ENCODE measurements around the gene PIGQ.
"Not testable (repeated sequence)": the region's sequence is repeated elsewhere in the genome, so short reads cannot be mapped to it uniquely, and the experiment has no call there.

Gene PIGQ

DNA sequence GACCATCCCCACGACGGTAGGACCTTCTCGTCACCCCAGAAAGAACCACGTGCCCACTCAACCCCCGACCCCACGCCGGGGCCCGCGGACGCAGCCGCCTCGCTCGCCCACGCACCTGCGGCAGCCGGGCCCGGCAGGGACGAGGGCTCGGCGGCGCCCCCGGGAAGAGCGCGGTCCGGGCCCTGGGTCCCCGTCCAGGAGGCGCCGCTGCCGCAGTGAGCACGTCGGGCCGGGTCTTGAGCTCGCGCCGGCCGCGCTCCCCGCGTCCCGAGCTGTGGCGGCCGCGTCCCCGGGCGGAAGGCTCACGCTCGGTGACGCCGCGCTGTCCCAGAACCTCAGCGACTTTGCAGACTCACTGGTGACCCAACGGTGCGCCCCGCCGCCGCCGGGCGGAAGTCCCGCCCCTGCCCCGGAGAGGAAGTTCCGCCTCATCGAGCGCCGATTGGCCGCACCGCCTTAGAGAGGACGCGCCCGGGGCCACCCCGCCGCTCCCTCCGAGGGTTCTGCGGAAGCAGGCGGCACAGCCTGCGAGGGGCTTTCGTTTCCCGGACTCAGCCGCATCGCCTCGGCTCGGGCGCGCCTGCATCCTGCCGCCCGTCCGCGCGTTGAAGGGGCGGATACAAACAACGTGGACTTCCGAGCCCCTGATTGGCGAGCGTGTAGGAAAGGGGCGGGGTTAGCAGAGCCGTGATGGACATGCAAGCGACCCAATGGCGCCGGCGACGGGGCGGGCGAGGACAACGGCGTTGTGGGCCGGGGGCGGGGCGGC lies 19.3 kb downstream of the PIGQ start:
- ATAC-seq: peak; percentile 70 to 74

DNA sequence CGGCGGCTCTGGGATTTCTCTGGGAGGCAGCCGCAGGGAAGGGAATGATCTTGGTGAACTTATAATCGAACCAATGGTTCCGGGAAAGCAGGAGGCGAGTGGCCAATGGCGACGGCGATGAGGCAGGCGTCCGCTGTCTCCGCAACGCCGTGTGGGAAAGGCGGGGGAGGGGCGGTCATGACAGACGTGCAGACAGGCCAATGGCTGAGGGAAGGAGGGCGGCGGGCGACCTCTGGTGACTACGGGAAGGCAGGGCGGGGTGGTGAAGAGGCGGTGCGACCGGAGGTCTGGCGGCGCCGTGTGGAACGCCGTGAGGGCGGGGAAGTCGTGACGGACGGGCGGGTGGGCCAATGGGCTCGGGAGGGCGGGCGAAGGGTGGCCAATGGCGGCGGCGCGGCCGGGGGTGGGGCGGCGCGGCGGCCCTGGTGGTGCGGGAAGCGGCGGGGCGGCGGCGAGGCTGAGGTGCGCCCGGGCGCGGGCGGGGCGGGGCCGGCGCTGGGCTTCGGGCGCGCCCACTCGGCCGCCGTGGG lies 20.0 kb downstream of the PIGQ start, which contains the start of gene RAB40C:
Gene RAB40C, plus strand, starts transcription at position 409 of the 530 bp plus-strand sequence. CDS start 226 bp downstream, outside the sequence.
- peak; percentile 84 to 85 for ATAC-seq

DNA sequence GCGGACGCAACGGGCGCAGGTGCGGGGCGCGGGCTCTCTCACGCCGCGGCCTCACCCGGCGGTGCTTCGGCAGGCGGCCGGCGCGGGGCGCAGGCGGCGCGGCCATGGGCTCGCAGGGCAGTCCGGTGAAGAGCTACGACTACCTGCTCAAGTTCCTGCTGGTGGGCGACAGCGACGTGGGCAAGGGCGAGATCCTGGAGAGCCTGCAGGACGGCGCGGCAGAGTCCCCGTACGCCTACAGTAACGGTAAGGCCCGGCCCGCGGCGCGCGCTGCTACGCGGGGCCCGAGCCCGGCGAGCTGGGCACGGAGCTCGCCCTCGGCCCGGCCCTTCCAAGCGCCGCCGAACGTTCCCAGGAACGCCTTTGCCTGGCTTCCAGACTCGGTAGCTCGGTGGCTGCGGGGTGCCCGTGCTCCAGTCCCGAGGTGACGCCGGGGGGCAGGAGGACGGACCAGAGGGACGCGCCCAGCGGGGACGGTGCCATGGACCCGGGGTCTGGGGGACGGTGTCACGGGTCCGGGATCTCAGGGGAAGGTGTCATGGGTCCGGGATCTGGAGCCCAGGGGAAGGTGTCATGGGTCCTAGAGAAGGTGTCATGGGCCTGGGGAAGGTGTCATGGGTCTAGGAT lies 20.5 kb downstream of the PIGQ start:
- ATAC-seq: no peak

DNA sequence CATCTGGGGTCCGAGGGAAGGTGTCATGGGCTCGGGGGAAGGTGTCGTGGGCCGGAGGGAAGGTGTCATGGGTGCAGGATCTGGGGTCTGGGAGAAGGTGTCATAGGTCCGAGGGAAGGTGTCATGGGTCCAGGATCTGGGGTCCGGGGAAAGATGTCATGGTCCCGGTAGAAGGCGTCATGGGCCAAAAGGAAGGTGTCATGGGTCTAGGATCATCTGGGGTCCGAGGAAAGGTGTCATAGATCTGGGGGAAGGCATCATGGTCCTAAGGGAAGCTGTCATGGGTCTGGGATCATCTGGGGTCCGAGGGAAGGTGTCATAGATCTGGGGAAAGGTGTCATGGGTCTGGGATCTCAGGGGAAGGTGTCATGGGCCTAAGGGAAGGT lies 21.0 kb downstream of the PIGQ start:
- ATAC-seq: no peak

DNA sequence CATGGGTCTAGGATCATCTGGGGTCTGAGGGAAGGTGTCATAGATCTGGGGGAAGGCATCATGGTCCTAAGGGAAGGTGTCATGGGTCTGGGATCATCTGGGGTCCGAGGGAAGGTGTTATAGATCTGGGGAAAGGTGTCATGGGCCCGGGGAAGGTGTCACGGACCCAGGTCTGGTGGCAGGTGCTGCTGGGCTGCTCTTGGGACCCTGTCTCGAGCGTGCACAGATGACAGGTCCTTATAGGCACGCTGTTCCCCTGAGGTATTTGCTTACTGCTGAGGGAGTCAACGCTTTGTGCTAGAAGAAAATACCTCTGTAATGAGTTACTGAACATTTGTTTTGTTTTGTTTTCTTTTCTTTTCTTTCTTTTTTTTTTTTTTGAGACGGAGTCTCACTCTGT lies 21.5 kb downstream of the PIGQ start:
- ATAC-seq: no peak

DNA sequence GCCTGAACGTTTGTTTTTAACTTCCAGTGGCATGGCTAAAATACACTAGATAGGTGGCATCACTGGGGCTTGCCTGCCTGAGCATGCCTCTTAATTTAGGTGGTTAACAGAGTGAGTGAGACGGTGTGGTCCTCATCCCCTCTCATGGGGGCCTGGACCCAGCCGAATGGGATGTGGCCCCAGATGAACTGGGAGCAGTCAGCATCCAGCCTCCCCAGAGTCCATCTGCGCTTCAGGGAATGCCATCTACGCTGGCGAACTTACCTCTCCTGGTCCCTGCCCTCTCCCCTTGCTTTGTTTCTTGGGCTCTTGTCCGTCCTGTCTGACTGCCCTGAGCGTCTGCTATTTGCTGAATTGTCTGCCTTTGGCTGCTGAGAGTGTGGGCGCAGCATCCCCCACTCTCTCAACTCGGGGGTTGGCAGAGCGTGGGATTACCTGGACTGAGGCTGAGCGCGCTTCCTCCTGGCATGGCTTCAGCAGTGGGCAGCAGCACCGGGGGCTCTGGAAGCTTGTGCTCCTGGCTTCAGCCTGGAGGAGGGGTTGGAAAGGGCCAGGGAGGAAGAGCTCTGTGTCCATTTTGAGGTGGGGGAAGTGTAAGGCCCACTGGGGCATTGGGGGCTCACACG lies 22.2 kb downstream of the PIGQ start:
- no peak for ATAC-seq

DNA sequence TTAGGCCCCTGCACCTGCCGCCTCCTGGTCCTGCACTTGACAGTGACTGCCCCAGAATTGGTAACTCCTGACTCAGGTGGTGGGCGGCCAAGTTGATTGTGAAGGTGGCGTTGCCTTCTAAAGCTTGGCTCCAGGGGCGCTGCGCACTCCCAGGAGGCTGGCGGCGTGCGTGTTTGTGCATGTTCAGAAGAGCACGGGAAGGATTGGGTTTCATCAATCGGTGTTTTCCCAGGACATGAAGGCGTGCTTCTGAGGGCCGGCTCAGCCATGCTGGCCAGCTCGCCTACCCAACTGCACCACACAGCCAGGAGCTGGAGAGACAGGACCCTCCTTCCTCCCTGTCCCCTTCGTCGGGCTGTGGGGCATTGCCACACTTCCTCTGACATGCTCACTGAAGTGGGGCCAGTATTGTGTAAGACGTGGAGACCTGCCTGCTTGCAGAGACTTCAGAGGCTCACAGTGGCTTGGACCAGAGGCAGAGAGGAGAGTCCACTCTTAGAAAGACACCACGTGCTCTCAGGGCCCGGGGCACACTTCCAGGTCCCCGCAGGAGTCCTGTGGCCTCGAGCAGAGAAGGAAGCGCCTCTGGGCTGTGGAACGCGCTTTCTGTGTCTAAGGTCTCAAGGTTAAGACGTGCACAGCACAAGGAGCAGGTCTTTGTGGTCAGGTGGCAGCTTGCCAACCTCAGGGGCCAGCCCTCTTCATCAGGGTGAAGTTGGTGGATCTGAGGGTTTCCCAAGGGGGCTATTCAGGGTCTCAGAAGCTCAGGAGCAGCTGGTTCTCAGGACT lies 22.9 kb downstream of the PIGQ start:
- ATAC-seq: no peak

DNA sequence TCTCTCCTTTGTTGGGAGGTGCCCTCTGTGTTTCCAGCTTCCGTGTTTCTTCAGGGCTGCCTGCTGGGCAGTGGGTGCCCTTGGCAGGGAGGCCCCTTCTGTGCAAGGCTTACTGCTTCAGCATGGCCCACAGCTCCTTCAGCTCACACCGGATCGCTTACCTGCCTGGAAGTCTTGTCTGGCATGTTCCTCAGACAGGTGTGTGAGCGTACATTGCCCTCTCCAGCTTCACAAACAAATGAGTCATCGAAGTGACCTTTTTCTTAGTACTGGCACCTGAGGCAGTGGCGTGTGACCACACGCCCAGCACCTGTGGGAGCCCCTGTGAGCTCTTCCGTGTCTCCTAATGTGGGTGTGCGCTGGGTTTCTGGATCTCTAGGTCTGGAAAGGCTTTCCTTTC lies 23.6 kb downstream of the PIGQ start:
- ATAC-seq: no peak

DNA sequence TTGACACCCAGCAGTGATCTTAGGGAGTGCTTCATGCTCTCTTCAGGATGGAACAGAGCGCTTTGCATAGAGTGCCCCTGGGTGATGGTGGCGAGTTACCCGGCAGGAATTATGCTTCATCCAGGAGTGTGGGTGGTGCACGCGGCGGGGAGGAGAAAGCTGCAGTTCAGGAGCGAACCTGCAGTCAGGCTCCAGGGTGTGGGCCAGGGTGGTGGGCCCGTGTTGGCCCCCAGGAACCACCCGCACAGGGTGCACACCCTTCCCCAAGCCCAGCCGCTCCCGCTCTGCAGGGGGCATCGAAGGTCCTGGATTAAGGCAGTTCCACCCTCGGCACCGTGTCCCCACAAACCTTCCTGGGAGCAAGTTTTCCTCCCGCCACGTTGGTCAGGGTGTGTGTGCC lies 24.0 kb downstream of the PIGQ start:
- no peak for ATAC-seq

DNA sequence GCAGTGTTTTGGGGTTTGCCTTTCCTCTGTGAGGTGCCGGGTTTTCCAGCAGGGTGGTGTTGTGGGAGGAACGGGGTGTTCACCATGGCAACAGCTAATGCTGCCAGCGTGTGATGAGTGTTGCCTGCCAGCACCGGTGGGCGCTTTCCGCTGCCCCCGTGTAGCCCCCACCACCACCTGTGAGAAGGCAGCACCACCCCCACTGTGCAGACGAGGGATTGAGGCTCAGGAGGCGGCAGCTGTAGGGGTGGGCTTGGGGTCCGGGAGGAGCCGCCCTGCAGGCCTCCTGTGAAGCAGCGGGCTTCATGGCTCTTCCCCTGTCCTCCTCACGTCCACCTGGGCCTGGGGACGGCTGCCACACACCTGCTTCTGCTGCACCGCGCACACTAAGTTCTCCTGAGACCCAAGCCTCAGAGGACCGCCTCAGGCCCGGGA lies 25.3 kb downstream of the PIGQ start:
- ATAC-seq: no peak

DNA sequence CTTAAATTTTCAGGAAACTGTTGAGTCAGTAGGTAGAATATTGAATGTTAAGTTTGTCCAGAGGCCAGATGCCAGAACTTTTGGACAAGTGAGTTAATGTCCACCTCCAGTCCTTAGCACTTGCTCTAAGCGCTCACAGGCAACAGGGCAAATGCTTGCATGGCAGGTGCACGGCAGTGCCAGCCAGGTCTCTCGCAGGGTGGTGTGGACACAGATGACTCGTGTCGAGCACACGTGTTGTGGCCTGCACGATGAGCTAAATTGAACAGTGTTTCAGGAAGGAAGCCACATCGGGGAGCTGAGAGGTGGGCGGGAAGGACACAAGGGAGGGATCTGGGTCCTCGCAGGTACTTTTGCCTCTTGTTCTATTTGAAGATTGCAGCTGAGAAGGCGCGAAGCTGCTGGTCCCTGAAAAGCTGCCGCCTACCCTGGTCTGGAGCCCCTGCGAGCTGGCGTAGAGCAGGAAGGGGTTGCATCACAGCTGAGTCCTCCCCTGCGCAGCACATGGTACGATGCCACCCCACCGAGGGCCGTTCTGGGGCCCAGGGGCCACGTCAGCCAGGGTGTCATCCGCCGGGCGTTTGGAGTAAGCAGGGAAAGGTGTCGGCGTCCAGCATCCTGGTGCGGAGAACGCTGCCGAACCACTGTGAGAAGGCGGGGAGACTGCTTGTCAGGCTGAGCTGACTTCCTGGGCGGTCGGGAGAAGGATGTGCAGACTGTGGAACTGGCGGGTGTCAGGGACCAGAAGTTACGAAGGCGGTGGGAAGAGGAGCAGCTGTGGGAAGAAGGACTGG lies 26.4 kb downstream of the PIGQ start:
- ATAC-seq: no peak

DNA sequence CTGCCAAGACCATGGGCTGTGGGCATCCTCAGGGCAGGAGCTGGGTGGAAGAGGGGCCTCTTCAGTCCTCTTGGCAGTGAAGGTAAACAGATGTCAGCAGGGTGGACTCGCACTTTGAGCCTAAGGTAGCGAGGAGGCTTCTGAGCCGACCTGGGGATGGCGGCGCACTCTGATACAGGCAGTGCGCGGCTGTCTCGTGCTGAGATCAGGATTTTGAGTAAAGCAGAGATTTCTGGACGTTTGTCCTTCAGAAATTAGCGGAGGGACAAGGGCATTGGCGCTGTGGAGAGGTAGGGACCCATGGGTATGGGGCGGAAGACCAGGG lies 26.9 kb downstream of the PIGQ start:
- ATAC-seq: no peak

DNA sequence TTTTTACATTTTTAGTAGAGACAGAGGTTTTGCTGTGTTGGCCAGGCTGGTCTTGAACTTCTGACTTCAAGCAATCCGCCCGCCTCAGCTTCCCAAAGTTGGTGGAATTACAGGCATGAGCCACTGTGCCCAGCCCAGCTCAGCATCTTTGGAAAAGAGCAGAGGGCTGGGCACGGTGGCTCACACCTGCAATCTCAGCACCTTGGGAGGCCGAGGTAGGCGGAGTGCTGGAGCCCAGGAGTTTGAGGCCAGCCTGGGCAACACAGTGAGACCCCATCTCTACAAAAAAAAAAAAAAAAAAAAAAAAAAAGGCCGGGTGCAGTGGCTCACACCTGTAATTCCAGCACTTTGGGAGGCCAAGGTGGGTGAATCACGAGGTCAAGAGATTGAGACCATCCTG lies 27.9 kb downstream of the PIGQ start:
- not testable (repeated sequence) for ATAC-seq

DNA sequence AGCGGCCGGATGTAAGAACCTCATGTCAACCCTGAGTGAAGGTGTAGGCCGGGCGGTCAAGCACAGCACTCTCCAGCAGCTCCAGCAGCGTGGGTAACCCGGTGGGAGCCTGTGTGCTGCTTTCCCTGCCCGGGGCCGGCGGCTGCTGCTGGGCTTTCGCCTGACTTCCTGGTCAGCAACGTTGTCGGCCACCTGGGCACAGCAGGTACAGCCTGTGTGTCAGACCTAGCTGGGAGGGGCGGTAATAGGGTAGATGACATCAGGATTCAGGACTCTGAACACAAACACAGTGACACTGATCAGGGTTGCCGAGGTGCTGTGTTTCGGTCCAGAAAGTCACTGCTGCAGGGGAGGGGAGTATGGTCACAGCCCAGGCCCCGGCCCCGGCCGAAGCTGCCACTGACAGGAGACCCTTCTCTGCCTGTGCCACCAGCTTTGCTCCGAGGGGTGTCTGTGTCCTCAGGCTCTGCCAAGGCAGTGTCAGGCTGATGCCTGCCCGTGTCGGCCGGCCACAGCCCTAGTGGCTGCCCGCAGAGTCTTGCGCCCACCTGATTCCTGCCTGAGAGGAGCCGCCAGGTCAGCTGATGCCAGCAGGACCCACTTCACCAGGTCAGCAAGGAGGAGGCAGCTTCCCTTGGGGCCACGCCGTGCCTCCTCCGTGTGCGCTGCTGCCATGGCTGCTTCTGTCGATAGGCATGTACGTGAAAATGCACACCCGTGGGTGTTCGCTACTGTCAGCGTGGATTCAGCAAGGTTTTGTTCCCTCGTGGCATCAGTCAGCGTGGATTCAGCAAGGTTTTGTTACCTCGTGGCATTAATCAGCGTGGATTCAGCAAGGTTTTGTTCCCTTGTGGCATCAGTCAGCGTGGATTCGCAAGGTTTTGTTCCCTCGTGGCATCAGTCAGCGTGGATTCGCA lies 29.3 kb downstream of the PIGQ start:
- ATAC-seq: no peak

DNA sequence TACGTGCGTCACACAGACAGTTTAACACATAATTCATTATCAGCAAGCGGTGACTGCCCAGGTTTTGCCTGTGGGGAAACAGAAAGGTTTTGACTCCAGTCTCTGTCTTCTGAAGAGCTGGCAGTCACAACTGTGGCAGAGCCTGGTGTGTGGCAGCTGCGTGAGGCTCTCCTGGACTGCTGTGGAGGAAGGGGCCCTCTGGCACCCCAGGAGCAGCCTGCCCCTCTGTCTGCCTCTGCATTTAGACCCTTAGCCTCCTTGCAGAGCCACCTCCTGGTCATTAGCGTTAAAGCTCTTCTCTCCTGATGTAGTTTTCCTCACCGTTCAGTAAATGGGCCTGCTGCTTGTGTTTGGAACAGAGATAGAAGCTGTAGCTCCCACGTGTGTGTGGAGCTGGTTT lies 31.0 kb downstream of the PIGQ start:
- ATAC-seq: no peak

DNA sequence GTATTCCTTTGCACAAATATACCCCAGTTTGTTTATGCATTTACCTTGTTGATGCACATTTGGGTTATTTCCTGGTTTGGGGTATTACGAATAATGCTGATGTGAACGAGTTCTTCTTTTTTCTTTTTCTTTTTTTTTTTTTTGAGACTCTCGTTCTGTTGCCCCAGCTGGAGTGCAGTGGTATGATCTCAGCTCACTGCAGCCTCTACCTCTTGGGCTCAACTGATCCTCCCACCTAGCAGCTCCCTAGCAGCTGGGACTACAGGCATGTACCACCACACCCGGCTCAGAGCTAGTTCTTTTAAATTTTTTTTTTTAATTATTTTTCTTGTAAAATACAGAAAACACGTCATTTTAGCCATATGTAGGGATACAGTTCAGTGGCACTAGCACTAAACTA lies 34.2 kb downstream of the PIGQ start:
- ATAC-seq: no peak

DNA sequence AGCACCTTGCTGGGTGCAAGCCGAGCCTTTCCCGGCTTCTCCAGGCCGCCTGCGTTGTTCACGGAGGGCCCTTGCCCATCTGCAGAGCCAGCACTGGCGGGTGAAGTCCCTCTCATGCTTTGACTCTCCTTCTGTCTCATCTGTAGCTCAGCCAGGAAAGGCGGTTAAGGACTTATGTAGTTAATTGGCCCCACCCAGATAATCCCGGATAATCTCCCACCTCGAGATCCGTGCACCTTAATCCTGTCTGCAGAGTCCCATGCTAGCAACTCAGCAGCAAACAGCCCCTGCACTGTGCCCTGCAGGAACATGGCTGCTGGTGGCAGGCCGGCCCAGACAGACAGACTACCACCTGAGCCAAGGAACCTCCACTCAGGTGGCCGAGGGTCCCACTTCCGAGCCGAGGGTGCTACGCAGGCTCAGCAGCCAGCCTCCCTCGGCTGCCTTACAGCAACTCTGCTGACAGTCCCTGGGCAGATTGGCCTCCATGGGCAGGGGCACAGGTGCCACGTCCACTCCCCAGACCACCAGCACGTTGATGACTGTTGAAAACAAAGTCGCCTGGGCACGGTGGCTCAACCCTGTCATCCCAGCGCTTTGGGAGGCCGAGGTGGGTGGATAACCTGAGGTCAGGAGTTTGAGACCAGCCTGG lies 37.0 kb downstream of the PIGQ start:
- ATAC-seq: no peak

DNA sequence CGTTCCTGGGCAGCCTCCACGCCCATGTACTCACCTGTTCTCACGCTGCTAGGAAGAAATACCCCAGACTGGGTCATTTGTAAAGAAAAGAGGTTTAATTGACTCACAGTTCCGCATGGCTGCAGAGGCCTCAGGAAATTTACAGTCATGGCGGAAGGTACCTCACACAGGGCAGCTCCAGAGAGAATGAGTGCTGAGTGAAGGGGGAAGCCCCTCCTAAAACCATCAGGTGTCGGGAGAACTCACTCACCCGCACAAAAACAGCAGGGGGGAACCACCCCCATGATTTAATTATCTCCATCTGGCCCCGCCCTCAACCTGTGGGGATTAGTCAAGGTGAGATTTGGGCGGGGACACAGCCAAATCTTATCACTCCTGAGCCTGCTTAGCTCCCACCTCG lies 38.3 kb downstream of the PIGQ start:
- ATAC-seq: peak; percentile 97 to 98

DNA sequence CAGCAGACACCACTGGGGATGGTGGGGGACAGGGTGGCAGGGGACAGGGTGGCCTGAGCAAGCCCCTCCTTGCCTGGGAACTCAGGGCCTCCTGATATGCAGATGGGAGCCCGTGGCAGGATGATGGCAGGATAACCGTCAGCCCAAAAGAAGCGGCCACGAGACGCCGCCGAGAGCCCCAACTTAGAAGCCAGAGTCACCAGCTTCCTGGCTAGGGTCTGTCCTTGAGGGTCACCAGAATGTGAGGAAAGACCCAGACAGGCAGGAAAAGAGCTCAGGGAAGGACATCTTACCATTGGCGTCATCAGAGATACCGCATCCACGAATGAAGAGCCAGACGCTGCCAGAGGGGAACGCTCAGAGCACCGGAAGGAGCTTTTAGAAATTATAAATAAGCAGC lies 39.5 kb downstream of the PIGQ start:
- ATAC-seq: no peak

DNA sequence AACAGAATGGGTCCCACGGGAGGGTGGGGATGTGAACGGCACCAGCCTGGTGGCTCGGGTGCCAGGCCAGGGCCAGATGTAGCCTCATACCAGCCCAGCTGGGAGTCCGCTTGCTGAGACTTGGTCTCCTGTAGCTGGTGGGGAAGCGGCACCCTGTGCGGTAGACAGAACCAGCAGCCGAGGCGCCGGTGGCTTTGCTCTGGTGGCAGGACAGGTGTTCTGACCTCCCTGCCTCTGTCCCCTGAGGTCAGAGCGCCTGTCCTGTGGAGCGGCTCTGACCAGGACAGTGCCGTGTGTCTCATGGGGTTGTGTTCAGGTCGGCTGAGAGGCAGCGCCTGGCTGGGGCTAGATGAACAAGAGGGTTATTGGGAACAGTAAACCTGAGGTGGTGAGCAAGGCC lies 40.2 kb downstream of the PIGQ start:
- ATAC-seq: no peak

Data from activated CD4-positive, CD25-positive, alpha-beta regulatory T cell treated with anti-CD3 and anti-CD28 coated beads, Interleukin-2, amount 50 U/mL, for 24 hours (primary cell).